Stimulated activated CD4-positive, alpha-beta T cell treated with anti-CD3 and anti-CD28 coated beads, Interleukin-2, amount 100 ng/mL, for 4 hours (primary cell): ENCODE measurements around the gene NR2F2.

Experiments
- DNase-seq: peaks from one replicate; pipeline ENCODE4 v3.0.0-alpha.2; 2020; ENCODE audit warnings: low read depth

The NR2F2 gene

DNA sequence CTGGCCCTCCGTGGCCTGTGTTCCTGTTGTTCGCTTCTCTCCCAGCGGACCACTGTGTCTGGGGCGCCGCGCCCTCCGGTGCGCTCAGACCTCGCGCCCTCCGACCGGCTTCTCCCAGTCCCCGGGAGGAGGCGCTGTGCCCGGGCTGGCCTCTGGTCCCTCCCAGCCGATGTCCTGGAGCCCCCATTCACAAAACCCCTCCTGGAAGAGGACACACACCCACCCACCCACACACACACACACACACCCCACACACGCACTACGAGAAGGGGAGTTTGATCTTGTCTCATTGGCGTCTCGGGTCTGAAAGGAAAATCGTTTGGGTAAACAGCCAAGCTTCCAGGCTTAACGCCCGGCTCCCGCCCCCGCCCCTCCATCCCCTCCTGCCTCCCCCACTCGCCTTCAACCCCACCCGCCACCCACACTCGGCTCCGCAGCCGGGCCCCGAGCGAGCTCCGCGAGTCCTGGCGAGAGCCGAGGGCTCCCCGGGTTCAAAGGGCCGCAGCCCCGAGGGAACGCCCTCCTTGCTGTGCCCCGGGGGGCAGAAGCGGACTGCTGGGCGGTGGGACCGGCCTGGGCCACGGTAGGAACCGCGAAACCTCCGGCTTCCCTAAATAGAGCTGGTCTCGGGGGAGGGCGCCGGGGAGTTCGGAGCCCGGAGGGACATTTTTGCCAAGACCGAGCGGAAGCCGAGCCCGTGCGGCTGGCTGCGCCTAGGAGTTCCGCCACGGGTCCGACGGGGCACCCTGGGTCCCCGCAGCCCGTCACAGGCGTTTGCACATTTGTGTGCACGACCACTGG, 23.6 kb downstream of the NR2F2 start:
- no peak for DNase-seq

DNA sequence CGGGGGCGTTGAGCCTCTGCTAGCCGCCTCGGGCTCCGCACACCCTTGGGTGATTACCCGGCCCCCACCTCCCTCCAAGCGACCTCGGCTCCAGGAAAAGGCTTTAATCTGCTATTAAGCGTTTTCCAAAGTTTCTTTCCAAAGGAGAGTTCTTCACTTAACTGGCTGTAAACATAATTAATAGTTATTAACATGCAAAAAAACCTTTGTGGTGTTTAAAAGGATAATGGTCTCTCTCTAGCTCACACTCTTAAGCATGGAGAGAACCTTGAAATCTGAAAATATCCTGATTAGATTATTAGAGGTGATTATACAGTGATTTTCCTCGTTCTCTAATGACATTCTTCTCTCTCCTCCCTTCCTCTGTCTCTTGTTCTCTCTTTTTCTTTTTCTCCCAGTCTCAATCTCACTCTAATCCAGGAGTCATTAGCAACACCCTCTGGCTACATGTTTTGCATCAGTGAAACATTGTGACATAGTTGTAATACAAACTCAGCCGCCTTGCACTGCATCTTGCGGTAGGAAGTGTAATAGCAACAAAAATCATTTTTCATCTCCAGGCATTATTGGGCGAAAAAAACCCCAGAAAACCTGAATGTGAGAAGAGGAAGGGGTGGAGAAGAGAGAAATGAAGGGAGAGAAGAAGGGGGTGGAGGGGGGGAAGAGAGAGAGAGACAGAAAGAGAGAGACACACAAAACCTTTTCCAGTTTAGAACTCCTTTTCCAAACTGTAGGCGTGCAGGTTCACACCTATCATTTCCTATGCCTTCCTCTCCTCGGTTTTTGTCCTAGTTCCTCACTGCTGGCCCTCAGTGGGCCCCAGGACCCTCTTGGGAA, 24.4 kb downstream of the NR2F2 start:
- no peak for DNase-seq

DNA sequence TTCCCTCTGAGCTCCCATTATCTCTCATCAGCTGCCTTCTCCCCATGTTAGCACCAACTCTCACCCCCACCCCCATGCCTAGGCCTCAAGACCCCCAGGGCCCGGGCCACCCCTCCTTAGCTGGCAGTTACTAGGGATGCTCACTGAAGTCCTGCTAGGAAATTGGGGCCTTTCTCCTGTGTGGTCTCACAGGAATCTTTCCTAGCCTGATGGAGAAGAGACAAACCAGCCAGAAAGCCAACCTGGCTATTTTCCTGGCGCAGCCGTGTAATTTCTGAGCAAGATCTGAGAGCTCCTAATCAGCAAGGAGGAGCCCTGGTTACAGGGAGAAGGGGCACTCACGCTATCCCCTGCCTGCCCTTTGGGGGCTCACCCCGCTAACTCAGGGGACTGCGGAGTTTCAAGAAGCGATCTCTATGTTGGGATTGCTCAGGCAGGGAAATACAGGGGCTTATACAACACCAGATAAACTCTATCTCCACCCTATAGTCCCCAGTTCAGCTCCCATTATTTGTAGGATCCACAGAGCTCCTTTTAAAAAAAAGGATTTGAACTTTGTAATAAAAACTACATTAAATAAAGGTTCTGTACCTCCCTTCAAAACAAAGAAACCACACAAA, 25.2 kb downstream of the NR2F2 start:
- DNase-seq: no peak

DNA sequence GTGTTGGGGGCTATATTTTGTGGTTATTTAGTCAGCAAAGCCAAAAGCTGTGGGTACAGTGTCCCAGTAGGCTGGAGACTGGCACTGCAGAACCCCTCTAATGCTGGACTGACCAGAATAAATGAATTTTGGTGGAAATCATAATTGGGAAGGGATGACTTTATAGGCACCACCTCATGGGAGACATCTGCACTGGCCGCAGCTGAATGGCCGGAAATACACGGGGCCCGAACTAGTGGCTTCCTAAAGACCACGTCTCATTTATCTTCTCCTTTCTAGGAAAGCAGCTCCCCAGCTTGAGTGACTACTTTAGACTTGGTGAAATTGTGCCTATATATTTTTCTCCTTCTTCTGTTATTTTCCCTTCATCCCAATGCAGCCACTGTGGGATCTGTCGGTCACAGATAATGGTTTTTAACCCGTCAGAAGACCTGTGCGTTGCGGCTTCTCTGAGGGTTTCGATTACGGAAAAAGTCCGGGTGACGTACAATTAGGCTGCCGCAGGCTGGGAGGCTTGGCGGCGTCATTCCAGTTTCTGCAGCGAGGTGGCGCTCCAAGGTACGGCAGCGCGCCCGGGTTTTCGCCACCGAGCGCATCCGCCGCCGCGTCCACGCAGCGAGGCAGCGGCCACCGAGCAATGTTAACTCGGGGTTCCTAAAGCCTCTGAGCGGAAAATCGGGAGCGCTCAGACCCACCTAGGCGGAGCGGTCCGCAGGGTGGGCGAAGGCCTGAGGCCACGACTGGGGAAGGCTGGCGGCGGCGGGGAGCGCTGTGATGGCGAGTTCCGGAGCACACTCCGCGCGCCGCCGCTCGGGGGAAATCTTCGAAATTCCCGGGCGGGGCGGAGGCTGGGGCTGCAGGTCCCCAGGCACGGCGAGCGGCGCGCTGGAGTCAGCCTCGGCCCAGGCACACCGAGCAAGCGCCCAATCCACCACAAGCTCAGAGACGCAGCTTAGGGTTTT, 26.3 kb downstream of the NR2F2 start:
- peak; percentile 37 for DNase-seq

DNA sequence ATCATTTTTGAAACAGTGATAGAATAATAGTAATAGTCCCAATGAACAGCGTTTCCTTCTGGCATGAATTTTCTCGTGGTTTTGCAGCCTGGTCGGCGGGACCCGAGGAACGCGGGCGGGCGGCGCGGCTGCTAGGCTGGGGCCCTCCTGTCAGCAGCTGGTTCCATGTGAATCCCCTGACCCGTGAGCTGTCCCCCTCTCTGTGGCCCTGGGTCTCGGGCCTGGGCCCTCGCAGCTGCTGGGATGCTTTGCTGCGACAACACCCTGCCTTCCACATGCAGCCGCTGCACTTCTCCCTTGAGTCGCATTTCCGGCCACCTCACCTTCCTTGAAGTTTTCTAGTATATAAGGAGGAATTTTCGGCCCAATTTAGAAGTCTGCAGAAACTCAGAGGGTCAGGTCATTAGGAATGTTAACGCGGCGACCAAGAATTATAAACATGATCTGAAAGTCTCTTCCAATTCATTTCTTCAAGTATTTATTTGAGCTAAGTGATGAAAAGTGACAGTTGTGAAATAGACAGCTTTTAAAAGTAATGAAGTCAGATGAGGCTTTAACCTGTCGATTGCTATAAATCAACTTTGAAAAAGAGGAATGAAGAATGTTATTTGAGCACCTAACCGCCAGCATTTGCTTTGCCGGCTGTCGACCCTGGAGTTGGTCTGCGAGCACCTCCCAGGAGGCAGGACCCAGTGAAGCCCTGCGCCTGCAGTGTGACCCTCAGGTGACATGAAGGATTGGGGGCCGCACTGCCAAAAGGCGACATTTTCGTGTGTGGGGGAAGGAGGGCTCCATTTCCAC, 27.7 kb downstream of the NR2F2 start:
- no peak for DNase-seq

DNA sequence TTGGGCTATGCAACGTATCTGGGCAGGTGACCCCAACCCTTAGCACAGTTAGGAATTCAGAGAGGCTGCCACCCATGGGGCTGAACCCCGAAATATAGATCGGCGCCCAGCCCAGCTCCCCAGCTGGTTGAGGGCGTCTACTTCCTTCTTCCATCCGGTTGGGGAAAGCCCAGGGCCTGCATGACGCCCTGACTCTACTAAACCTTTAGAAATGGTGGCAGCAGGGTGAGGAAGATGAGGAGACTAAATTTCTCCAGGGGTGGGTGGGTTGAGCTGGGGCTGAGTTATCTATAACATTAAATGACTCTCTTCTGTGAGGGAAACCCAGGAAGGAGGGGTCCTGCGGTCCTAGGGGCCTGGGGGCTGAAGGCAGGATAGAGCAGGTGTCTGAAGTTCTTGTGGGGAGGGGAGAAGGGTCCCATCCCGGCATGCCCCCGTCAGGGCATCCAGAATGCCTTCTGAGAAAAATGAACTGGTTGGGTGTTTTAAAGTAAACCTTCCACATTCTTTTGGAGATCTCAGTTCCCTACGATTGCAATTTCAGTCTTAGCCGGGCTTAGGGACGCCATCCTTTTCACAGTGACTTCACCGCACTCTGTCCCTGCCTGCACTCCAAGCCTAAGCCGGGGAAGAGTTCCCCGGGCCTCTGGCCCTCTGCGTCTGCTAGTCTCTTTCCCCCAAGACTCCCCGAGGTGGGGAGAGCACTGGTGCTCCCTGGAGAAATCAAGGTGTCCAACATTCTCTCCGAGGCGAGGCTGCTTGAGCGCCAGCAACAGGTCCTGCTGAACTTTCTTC, 28.5 kb downstream of the NR2F2 start:
- DNase-seq: no peak

DNA sequence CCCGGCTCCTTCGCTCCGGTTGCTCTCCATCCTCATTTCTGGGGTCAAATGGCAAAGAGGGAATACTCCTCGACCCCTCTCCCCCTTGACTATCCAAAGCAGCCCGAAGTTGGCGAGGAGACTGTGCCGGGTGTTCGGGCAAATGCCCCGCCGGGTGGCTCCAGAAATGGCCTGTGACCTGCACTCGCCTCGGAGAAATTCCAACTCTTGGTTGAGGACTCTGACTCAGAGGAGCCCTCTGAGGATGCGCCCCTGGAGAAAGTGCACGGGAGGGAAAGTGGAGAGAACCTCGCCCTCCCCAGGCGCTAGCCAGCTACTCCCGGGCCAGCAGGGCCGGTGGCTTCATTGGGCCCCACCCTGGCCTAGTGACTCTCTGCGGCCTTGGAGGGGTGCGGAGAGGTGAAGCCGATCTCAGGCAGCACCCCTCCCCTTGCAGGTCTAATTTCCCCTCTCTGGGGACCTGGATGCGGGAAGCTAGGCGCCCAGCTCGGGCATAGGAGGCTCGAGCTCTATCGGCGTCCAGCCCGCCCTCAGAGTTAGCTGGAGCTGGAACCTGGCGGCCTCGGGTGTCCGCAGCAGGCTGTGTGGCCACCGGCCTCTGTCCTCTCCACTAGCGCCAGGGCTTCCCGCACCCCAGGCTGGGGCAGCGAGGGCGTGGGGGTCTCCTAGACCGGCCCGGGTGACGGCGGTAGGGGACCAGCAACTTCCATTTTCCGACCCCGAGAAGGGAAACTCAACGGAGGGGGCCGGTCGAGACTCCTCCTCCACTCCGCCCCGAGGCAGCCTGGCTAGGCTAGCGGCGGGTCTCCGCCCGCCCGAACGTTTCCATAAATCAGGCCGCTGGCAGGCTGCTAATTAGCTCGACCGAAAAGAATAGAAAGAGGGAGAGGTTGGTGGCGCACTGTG, 29.4 kb downstream of the NR2F2 start:
- DNase-seq: no peak

DNA sequence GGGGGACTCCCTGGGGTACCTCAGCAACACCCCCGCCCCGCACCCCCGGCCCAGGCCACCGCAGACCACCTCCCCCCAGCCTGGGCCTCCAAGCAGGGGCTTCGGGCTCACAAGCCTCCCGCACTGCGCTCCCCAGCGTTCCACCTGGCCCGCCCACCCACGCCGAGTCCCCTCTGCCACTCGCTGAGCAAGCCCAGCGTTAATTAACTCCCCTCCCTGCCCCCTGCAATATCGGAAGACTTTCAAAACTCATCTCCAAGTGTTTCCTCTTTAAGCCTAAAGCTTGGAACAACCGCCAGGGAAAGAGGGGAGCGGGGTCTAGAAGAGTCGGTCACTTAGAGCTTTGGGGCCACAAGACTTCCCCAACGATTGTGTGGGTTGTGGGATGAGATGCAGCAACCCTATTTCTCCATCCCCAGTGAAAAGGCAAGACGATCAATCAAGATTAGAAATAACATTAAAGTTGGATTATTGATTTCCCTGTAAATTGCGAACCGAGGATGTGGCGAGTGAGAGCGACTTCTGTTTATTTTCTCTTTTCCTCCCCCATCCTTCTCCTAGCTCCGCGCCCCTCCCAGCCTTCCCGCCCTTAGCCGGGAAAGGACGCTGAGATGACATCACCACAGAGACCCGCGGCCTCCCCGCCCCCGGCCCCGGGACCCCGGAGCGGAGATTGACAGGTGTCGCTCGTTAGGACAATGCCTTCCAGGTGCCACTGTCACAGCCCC, 30.2 kb downstream of the NR2F2 start:
- DNase-seq: no peak

DNA sequence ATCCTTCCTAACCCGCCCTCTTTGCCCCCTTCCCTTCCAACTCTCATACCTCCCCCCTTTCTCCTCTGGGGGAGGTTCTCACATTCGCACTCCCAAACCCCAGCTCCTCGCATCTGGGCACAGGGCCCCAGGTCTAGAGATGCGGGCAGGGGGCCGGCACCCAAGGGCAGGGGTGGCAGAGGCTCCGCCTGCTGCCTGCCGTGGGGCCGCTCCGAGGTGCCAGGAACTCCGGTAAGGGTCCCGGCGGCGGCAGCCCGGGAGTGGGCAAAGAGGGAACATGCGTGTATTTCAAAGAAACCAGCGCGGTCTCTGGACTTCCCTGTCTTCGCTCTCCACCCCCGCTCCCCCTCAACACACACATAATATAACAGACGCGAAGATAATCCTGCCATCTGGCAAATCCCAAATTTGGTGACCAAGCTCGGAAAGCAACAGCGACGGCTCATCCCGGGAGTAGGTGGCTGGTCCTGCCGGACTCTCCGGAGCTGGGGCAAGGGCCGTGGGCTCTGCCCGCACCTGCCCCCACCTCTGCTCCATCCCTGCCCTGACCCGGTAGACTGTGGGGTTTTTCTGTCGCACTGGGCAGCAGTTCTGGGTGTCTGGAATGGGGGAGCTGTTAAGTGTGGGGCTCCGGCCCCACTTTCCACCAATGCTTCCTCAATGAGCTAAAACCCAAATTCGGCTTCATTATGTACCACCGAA, 31.0 kb downstream of the NR2F2 start:
- no peak for DNase-seq

DNA sequence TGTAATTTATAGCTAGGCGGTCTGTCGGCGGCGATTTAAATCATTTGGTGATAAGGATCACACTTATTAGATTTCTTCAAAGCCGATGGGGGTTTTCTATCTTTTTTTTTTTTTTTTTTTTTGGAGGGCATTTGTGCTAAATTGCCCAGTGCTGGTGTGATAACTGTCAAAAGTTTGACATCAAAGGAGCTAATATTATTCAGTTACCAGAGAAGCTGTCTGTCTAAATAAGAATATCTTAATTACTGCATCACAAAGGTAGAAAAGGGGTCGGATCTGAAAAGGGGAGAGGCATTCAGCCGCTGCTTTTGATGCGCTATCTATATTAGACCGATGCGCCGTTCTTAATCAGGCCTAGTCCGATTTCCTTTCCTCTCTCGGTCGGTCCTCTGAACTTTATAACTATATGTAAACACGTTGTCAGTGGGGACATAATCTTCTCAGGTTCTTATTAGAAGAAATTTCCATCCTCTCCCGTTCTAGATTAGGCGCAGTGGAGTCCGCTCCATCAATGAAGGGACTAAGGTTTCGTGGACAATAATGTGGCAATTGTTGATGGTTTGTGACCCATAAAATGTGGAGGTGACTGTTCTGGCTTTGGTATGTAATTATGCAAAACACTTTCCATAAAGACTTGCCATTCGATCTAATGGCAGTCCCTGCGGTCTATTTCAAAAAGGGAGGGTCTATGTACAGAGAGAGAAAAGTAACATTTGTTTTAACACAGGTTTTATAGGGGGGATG, 31.7 kb downstream of the NR2F2 start:
- DNase-seq: no peak

DNA sequence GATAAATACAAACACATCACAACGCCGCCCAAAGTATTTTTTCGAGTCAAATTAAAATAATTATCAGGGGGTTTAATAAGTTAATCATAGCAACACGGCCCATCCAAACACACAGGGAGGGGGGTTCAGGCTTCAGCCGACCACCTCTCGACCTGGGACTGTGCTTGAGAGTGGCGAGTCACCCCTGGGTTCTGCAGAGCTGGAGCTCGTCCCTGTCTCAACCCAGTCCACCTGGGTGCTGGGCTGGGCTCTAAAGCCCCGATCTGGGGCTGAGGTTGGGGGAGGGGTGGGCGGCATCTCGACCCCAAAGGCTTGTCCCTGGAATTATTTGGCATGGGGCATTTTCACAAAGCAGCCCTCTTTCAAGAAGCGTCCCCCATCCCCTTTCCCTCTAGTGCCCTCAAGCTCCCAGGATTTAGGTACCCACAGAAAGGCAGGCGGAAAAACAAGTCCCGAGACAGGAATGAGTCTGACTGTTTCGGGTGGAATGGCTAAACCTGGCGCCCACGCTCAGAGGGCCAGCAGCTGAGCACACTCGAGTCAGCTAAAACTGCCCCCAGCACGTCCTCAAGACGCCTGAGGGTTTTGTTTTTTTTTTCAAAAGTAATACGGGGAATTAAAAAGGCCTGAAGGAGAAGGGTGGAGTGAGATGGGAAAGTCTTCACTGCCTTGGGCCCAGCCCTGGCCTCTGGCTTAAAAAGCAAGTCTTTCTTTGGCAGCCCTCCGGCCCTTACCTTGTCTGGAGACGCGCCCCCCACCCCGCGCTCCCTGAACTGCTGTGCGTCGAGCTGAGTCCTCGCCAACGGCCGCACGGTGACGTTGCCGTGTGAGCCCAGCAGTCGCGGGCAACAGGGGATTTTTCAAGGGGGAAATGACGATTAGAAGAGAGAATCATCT, 32.5 kb downstream of the NR2F2 start:
- no peak for DNase-seq

DNA sequence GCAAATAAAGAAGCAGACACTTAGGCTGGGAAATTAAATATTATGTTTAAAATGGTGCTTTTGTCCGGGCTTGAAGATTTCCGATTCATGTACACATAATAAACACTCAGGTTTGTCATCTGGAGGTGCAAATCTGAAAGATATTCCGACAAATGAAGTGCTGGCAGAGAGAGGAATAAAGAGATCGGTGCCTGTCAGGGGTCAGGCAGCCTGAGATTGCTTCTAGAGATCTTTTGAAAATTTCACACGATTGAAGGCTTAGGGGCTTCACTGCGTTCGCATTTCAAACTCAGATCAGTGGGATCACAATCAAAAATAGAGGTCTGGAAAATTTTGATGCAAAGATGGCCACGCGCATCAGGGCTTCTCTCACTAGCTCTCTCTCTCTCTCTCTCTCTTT, 33.2 kb downstream of the NR2F2 start:
- DNase-seq: no peak

DNA sequence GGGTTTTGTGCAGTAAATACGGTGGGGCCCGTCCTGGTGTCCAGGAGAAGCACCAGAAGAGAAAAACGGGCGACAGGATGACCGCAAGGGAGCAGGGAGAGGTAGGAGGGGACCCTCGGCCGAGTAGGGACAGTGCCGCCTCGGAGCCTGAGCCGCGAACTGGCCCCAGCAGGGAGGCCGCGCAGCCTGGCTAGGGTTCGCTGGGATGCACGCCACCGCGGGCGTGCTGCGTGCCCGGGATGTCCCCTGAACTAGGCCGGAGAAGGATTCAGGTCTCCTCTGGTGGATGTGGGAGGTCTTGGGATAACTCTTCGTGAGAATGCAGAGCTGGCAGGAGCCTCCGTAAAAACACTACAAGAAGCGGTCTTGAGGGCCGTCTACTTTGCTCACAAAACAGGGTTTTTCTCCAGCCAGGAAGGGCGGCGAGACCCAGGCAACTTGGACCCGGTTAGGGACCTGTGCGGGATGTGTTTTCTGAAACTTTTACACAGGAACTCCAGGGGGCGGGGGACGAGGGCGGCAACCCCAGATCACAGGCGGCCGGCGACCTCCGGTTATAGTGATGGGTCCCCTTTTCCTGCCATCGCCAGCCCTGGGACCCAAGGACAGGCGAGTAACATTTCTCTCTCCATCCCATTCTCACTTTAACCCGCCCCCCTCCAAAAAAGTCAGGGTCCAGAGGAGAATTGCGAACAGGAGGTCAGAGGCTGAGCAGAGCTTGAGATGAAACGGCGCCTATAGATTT, 35.5 kb downstream of the NR2F2 start:
- no peak for DNase-seq

DNA sequence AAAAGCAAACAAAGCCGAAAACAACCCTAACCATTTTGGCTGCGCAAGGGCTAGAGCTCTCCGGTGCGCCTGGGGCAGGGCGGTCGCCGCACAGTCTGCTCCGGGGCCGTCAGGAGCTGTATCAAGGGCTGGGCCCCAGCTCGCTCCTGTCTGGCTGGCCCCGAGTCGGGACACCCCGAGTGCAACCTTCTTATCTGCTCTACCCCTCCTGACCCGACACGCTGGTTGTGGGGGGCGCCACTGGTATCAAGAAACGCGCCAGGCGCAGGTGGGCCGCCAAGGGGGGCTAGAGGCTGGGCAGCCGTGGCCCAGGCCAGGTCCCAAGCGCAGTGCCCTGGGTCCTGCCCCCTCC, 36.0 kb downstream of the NR2F2 start:
- no peak for DNase-seq
